Prostate gland (tissue), 2 donors: ENCODE data around the gene HS6ST2. TPM values are rescaled to one million over a fixed set of nuclear protein-coding genes. Genes with fewer than 3 reads are reported as not detected.

Experiments used
- DNase-seq: peaks from one replicate; pipeline ENCODE4 v3.0.0-alpha.2; 2019; ENCODE audit warnings: low spot score
- H3K27ac ChIP-seq, 2 donors: fragments of 200-600 bp; sonication (generic); 2 replicates each; pipeline ENCODE4 v1.5.1; 2017 to 2019
- H3K27me3 ChIP-seq: fragments of 200-600 bp; sonication (generic); replicated peaks from 2 replicates; pipeline ENCODE4 v1.5.1; 2019; ENCODE audit not compliant: insufficient read depth
- H3K36me3 ChIP-seq, 2 donors: fragments of 200-600 bp; sonication (generic); 1 replicate in 1 of 2; 2 replicates in 1 of 2; pipeline versions ENCODE4 v1.5.1 to v1.8.1; 2017 to 2019
- H3K4me1 ChIP-seq: fragments of 200-600 bp; sonication (generic); replicated peaks from 2 replicates; pipeline ENCODE4 v1.5.1; 2019
- H3K4me3 ChIP-seq, 2 donors: fragments of 200-600 bp; sonication (generic); 2 replicates each; pipeline ENCODE4 v1.5.1; 2017 to 2019
- H3K9me3 ChIP-seq: fragments of 200-600 bp; sonication (generic); 2 replicates; pipeline ENCODE4 v1.5.1; 2017
- POLR2A ChIP-seq: fragments of 450-650 bp; IDR thresholded peaks from one replicate; pipeline ENCODE4 v1.6.1; 2016; ENCODE audit warnings: antibody characterized with exemption, mild to moderate bottlenecking
- POLR2AphosphoS5 ChIP-seq: sonication (generic); formaldehyde crosslinking; IDR thresholded peaks from one replicate; pipeline ENCODE4 v1.6.1; 2017; ENCODE audit warnings: antibody characterized with exemption
- WGBS: methylation state at CpG from one replicate; pipeline ENCODE4 v1.1.5; 2018; 5-methylcytosine and 5-hydroxymethylcytosine counted together
- intact Hi-C: fragments of 100-400 bp; cut with DNase I; formaldehyde crosslinking; loops from one replicate; pipeline ENCODE4 v1.14.2; 2022
- total RNA-seq, 2 donors: library from RNA; depleted of rRNA; stranded (reverse); fragments of >200 nt; gene quantifications; one replicate each; pipeline ENCODE4 v1.1.0, GENCODE V29; 2016
- TF ChIP-seq, protein P1 (sequence below), 4 experiments: fragments of 200-600 bp in 2 of 4; fragments of 450-650 bp in 2 of 4; sonication (generic) in 2 of 4; IDR thresholded peaks; 1 replicate in 3 of 4; 2 replicates in 1 of 4; pipeline ENCODE4 v1.5.1; 2016 to 2019; ENCODE audit warnings: antibody characterized with exemption in 4 of 4, mild to moderate bottlenecking in 2 of 4, moderate library complexity in 2 of 4

The HS6ST2 gene
- total RNA-seq, 2 donors from 2014 or later, result 1.1 to 6.1 TPM

DNA sequence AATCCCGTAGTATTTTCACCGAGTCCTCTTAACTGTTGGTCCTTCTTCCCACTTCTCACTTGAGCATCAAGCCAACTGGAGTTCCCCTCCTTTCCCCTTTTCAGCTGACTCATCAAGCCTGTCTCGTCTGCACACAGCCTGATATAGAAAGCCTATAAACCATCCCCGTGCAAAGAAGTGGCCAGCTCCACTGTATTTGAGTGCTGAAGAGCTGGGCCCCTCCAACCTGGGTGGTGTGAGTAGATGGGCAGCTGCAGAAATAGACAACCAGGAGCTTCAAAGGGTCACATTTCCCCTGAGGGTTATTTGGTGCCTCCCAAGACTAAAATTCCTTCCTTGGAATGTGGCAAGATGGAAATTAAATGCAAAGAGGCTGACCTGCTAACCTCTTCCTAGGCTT lies 199.7 kb downstream of the HS6ST2 start:
- Histone ChIP-seq H3K27me3 (no peaks in the 10 kb centered on the region), H3K4me3 (no peak overlapping the region), H3K4me1 (no peaks in the 10 kb centered on the region), H3K27ac (no peak overlapping the region), H3K36me3 (no peaks in the 10 kb centered on the region), H3K9me3 (no peaks in the 10 kb centered on the region)
- WGBS, result 40% methylated on average over 4 of the region's 4 CpGs
- TF ChIP-seq POLR2AphosphoS5, result no peak
- TF ChIP-seq, protein P1, sequence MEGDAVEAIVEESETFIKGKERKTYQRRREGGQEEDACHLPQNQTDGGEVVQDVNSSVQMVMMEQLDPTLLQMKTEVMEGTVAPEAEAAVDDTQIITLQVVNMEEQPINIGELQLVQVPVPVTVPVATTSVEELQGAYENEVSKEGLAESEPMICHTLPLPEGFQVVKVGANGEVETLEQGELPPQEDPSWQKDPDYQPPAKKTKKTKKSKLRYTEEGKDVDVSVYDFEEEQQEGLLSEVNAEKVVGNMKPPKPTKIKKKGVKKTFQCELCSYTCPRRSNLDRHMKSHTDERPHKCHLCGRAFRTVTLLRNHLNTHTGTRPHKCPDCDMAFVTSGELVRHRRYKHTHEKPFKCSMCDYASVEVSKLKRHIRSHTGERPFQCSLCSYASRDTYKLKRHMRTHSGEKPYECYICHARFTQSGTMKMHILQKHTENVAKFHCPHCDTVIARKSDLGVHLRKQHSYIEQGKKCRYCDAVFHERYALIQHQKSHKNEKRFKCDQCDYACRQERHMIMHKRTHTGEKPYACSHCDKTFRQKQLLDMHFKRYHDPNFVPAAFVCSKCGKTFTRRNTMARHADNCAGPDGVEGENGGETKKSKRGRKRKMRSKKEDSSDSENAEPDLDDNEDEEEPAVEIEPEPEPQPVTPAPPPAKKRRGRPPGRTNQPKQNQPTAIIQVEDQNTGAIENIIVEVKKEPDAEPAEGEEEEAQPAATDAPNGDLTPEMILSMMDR (IDR thresholded peaks at IDR 0.05), result no peak
- TF ChIP-seq POLR2A, result no peak
- intact Hi-C loops, result no loop called here
- DNase-seq, result no peak

DNA sequence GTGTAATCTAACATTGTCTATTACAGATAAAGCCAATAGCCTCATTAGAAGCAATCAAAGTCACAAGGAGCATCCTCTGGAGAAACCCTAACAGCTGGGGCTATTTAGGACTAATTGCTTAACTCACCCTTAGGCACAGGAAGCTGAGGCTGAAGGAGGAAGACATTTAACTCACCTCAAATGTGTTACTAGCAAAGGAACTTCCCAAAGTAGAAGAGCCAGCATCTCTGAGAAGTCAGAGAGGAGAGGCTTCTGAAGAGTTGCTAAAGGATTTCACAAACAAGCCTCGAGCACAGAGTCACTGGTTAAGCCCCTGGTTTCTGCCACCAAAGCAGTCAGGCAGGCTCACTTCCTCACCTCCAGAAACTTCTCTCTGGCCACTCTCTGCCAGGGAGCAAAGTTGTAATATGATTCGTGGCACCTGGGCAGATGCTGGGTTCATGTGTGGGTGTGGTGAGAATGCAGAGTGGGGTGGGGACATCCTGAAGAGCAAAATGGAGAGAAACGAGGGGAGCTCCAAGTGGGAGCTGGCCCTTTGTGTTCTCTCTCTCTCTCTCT lies 201.3 kb downstream of the HS6ST2 start:
- no peaks in the 10 kb centered on the region for H3K9me3 ChIP-seq
- H3K4me3 ChIP-seq, result no peak overlapping the region
- WGBS, result 43% methylated on average over 3 of the region's 3 CpGs
- TF ChIP-seq, protein P1 (IDR thresholded peaks at IDR 0.05), result no peak
- no peak for TF ChIP-seq POLR2AphosphoS5
- TF ChIP-seq POLR2A, result no peak
- no peaks in the 10 kb centered on the region for H3K36me3 ChIP-seq
- DNase-seq, result no peak
- no peaks in the 10 kb centered on the region for H3K4me1 ChIP-seq
- intact Hi-C loops, result no loop called here
- no peak overlapping the region for H3K27ac ChIP-seq
- H3K27me3 ChIP-seq, result no peaks in the 10 kb centered on the region

DNA sequence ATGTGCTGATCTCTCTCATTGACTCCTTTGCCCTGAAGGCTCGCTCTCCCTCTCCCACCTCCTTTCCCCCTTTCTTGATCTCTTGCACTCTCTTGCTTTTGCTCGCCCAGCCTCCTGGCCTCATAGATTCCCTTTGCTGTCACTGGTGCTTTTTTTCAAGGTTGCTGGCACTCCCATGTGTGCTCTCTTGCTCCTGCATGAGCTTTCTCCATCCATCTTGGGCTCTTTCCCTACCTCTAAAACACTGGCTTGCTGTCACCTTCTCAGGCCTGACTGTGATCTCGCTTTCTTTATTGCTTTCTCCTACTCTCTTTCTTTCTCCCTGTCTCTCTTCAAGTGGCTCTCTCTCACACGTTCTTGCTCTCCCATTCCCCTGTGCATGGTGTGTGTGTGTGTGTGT lies 202.0 kb downstream of the HS6ST2 start:
- no peak overlapping the region for H3K4me3 ChIP-seq
- no peak overlapping the region for H3K27ac ChIP-seq
- DNase-seq, result no peak
- TF ChIP-seq, protein P1 (IDR thresholded peaks at IDR 0.05), result no peak
- TF ChIP-seq POLR2AphosphoS5, result no peak
- TF ChIP-seq POLR2A, result no peak
- H3K27me3 ChIP-seq, result no peaks in the 10 kb centered on the region
- H3K4me1 ChIP-seq, result no peaks in the 10 kb centered on the region
- 93% methylated on average over 4 of the region's 4 CpGs for WGBS
- no peaks in the 10 kb centered on the region for H3K36me3 ChIP-seq
- no peaks in the 10 kb centered on the region for H3K9me3 ChIP-seq
- intact Hi-C loops, result no loop called here

DNA sequence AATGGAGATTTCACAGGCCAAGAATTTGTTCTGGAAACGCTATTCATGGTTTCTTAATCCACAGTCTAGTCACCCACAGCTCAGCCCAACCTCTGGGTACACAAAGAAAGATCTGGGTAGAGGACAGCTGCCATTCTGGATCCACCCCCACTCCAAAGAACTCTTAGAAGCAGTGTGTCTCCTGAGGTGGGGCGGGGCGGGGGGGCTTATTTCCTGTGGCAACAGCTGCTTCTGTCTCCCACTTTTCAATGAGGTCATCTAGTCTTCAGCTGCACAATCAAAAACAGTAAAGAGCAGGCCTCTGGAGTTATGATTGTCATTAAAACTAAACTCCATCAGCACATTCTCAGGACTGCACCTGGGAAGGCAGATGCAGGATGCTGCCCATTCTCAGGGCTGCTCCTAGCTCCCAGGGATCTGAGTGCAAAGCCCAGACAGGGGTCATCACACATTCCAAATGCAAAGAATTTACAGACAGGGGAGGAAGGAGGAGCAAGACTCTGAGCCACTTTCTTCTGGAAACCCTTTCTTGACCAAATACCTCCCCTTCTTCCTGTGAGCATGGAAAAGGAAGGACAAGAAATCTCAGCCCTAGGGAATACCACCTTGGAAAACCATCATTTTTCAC lies 207.3 kb downstream of the HS6ST2 start:
- Histone ChIP-seq H3K9me3 (no peaks in the 10 kb centered on the region), H3K4me1 (no peaks in the 10 kb centered on the region), H3K36me3 (no peaks in the 10 kb centered on the region), H3K27ac (no peak overlapping the region), H3K4me3 (no peak overlapping the region), H3K27me3 (no peaks in the 10 kb centered on the region)
- intact Hi-C loops, result no loop called here
- no peak for TF ChIP-seq POLR2A
- TF ChIP-seq, protein P1 (IDR thresholded peaks at IDR 0.05), result no peak
- TF ChIP-seq POLR2AphosphoS5, result no peak
- WGBS, result 71% methylated on average over 1 of the region's 3 CpGs
- no peak for DNase-seq
